ENCODE measurements around the gene PTBP3. TPM values are rescaled to one million over a fixed set of nuclear protein-coding genes. Genes with fewer than 3 reads are reported as not detected.
A peak's percentile ranks its signal among the peaks of the same experiment; 100 is the strongest.

Gene PTBP3
- total RNA-seq, 1 donor from 2014 or later: 56.7 TPM

- Mint-ChIP-seq H3K4me3 (ENCODE audit: unreplicated experiment) (no peak overlapping the region), H3K27me3 (ENCODE audit: low read depth) (no peaks in the 10 kb centered on the region), H3K9me3 (ENCODE audit: low read depth) (no peaks in the 10 kb centered on the region), H3K27ac (ENCODE audit: unreplicated experiment) (peak overlapping the region; percentile 88), H3K4me1 (ENCODE audit: low read depth) (peaks cover 69% of the 10 kb centered on the region), H3K36me3 (ENCODE audit: low read depth) (no peaks in the 10 kb centered on the region)
- no peak for DNase-seq (ENCODE audit: low spot score)
- no peak for TF ChIP-seq CTCF (IDR thresholded peaks at IDR 0.05)
Observed at GRCh38 chr9:112169368-112169767, 164.1 kb downstream of the PTBP3 start.

- peaks cover 62% of the 10 kb centered on the region for H3K4me1 Mint-ChIP-seq (ENCODE audit: low read depth)
- TF ChIP-seq CTCF (IDR thresholded peaks at IDR 0.05): no peak
- H3K27me3 Mint-ChIP-seq (ENCODE audit: low read depth): no peaks in the 10 kb centered on the region
- no peak for DNase-seq (ENCODE audit: low spot score)
- H3K36me3 Mint-ChIP-seq (ENCODE audit: low read depth): no peaks in the 10 kb centered on the region
- H3K27ac Mint-ChIP-seq (ENCODE audit: unreplicated experiment): peak overlapping the region; percentile 88
- H3K9me3 Mint-ChIP-seq (ENCODE audit: low read depth): no peaks in the 10 kb centered on the region
- H3K4me3 Mint-ChIP-seq (ENCODE audit: unreplicated experiment): no peak overlapping the region
Observed at GRCh38 chr9:112168197-112168596, 165.2 kb downstream of the PTBP3 start.

Other genes starting within 250 kb of the PTBP3 start
- 18.5 to 29.6 TPM (median 28.1 TPM) in 3 replicates for gene SUSD1, start 158.3 kb downstream of the PTBP3 start, total RNA-seq
- gene HSDL2, start 46.5 kb upstream of the PTBP3 start, total RNA-seq: 20.6 to 23.6 TPM (median 21.1 TPM) in 3 replicates
- gene KIAA1958, start 153.2 kb upstream of the PTBP3 start, total RNA-seq: 3.1 to 4.4 TPM (median 3.8 TPM) in 3 replicates